Gastrocnemius medialis (tissue), 4 donors: ENCODE data around the gene ENOX2.

Experiments used
- POLR2A ChIP-seq, 2 donors: fragments of 450-650 bp; IDR thresholded peaks; one replicate each; pipeline ENCODE4 v1.6.1; 2017; ENCODE audit warnings: antibody characterized with exemption in 2 of 2, mild to moderate bottlenecking in 2 of 2, moderate library complexity in 2 of 2
- TF ChIP-seq, protein P1 (sequence below), 5 experiments: fragments of 450-650 bp in 3 of 5; fragments of 200-600 bp in 2 of 5; sonication (generic) in 2 of 5; IDR thresholded peaks in 4 of 5; conservative IDR thresholded peaks in 1 of 5; 1 replicate in 4 of 5; 2 replicates in 1 of 5; pipeline ENCODE4 v1.5.1; 2016 to 2019; ENCODE audit warnings: antibody characterized with exemption in 5 of 5, mild to moderate bottlenecking in 3 of 5, moderate library complexity in 3 of 5

DNA sequence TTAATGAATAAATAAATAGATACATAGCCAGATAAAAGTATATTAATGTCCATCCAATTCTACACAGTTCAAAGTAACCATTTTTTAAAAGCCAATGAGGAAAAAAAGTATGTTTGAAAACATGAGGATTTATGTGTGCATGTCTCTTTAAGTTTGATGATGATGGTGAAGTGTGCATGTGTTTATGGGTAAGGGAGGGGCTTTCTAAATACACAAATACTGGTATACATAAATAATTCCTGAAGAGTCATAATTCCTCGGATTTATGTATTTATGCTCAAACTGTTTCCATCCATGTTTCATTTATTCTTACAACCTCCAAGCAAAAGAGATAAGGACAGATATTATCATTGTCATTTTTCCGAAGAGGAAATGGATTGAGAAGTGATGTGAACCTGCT is 75.4 kb downstream of the ENOX2 start:
- TF ChIP-seq, protein P1, sequence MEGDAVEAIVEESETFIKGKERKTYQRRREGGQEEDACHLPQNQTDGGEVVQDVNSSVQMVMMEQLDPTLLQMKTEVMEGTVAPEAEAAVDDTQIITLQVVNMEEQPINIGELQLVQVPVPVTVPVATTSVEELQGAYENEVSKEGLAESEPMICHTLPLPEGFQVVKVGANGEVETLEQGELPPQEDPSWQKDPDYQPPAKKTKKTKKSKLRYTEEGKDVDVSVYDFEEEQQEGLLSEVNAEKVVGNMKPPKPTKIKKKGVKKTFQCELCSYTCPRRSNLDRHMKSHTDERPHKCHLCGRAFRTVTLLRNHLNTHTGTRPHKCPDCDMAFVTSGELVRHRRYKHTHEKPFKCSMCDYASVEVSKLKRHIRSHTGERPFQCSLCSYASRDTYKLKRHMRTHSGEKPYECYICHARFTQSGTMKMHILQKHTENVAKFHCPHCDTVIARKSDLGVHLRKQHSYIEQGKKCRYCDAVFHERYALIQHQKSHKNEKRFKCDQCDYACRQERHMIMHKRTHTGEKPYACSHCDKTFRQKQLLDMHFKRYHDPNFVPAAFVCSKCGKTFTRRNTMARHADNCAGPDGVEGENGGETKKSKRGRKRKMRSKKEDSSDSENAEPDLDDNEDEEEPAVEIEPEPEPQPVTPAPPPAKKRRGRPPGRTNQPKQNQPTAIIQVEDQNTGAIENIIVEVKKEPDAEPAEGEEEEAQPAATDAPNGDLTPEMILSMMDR (IDR thresholded peaks at IDR 0.05 in 4 of 5, conservative IDR thresholded peaks at IDR 0.05 in 1 of 5): no peak
- TF ChIP-seq POLR2A (IDR thresholded peaks at IDR 0.05): no peak
